ENCODE results near the gene PLXDC2. TPM values are rescaled to one million over a fixed set of nuclear protein-coding genes. Genes with fewer than 3 reads are reported as not detected.

Gene PLXDC2
- total RNA-seq, 1 experiment from 2014 or later, result 0.20 TPM

GRCh38 chr10:19913987-19914386 lies 97.8 kb downstream of the PLXDC2 start:
- no peak overlapping the region for H3K27ac ChIP-seq (ENCODE audit: low read depth, low read length)
- no peak overlapping the region for H2AFZ ChIP-seq (ENCODE audit: low read depth, low read length, poor library complexity, severe bottlenecking)
- no peak overlapping the region for H3K4me2 ChIP-seq (ENCODE audit: low read length)
- ChIA-PET POLR2A (no interaction called here), CTCF (no interaction called here), RAD21 (ENCODE audit: low non-redundant PET in 1 of 2, low total read pairs in 2 of 2, uncharacterized antibody in 2 of 2, unreplicated experiment in 2 of 2) (no interaction called here)
- no peaks in the 10 kb centered on the region for H3K27me3 ChIP-seq (ENCODE audit: insufficient read depth, low read length)
- H3K4me1 ChIP-seq (ENCODE audit: control insufficient read depth in 1 of 2, insufficient read depth in 2 of 2, low read length in 2 of 2), result no peaks in the 10 kb centered on the region
- no TSS peak for BruUV-seq (replicated peaks)
- H3K36me3 ChIP-seq (ENCODE audit: control insufficient read depth in 1 of 2, insufficient read depth in 2 of 2, low read length in 2 of 2), result no peaks in the 10 kb centered on the region
- H3K9me2 ChIP-seq (ENCODE audit: insufficient read depth), result no peaks in the 10 kb centered on the region
- no peaks in the 10 kb centered on the region for H4K20me1 ChIP-seq (ENCODE audit: insufficient read depth)
- DNase-seq (ENCODE audit: low read depth, low spot score) (no peak), ATAC-seq (no peak)
- H3K79me2 ChIP-seq (ENCODE audit: insufficient read depth, low read length), result no peaks in the 10 kb centered on the region
- no peak overlapping the region for H3K9ac ChIP-seq (ENCODE audit: low read length)
- intact Hi-C loops (cut with micrococcal nuclease), result no loop called here
- peaks cover 0 to 18% of the 10 kb centered on the region in 2 experiments; a peak in 3 of 4 replicates for H3K9me3 ChIP-seq (ENCODE audit: control insufficient read depth in 1 of 2, insufficient read depth in 1 of 2, low read depth in 1 of 2, low read length in 2 of 2)
- H3K4me3 ChIP-seq (replicated peaks in 1 of 2; ENCODE audit: low read depth in 1 of 2, low read length in 2 of 2), result no peak overlapping the region
- TF ChIP-seq ZFX (IDR thresholded peaks at IDR 0.05) (no peak), ZBTB33 (IDR thresholded peaks at IDR 0.05; ENCODE audit: extremely low read depth, insufficient replicate concordance, low read length) (no peak), ATF3 (IDR thresholded peaks at IDR 0.05) (no peak), TCF7L2 (IDR thresholded peaks at IDR 0.05; ENCODE audit: borderline replicate concordance, extremely low read depth, insufficient read depth, insufficient read length) (no peak), JUND (IDR thresholded peaks at IDR 0.05) (no peak), POLR2AphosphoS5 (IDR thresholded peaks at IDR 0.05; ENCODE audit: low read depth, low read length) (no peak), ZNF274 (IDR thresholded peaks at IDR 0.05; ENCODE audit: low read depth, low read length) (no peak), EZH2phosphoT487 (IDR thresholded peaks at IDR 0.05; ENCODE audit: borderline replicate concordance) (no peak), RAD21 (IDR thresholded peaks at IDR 0.05; ENCODE audit: low read depth) (no peak), SRF (IDR thresholded peaks at IDR 0.05; ENCODE audit: low read depth) (no peak), FOSL1 (IDR thresholded peaks at IDR 0.05; ENCODE audit: low read depth) (no peak), CEBPB (IDR thresholded peaks at IDR 0.05; ENCODE audit: low read depth) (no peak), SP1 (IDR thresholded peaks at IDR 0.05; ENCODE audit: low read depth) (no peak), REST (IDR thresholded peaks at IDR 0.05; ENCODE audit: low read depth) (no peak), EZH2 (IDR thresholded peaks at IDR 0.05) (no peak), POLR2A (IDR thresholded peaks at IDR 0.05; ENCODE audit: borderline replicate concordance, extremely low read depth, insufficient read depth, insufficient read length) (no peak)

Data from HCT116 (cell line).